Omental fat pad (tissue), 4 donors: ENCODE measurements around the gene RGCC. TPM values are rescaled to one million over a fixed set of nuclear protein-coding genes. Genes with fewer than 3 reads are reported as not detected.

Source experiments
- ATAC-seq: fragments of 150-250 bp; one replicate; pipeline ENCODE4 v1.9.1; 2016; ENCODE audit warnings: mild to moderate bottlenecking, moderate library complexity; ENCODE audit not compliant: low FRiP score
- DNase-seq: peaks from one replicate; pipeline ENCODE4 v3.0.0-alpha.2; 2019; ENCODE audit warnings: low spot score
- CTCF ChIP-seq, 3 donors: fragments of 450-650 bp; IDR thresholded peaks; one replicate each; pipeline ENCODE4 v1.5.1; 2016 to 2017; ENCODE audit warnings: antibody characterized with exemption in 3 of 3, mild to moderate bottlenecking in 3 of 3, moderate library complexity in 2 of 3
- total RNA-seq, 4 donors: library from RNA; depleted of rRNA; stranded (reverse); fragments of >200 nt; gene quantifications; one replicate each; pipeline ENCODE4 v1.1.0, GENCODE V29; 2016

Gene RGCC
- total RNA-seq: 100 to 1,000 TPM; 142 to 321 (median 257) TPM

- ATAC-seq (peak; percentile 74), DNase-seq (no peak)
- no peak for TF ChIP-seq CTCF (IDR thresholded peaks at IDR 0.05)
These were observed at the start of gene RGCC for GRCh38 chr13:41456768-41457588. Gene RGCC, plus strand, starts transcription at chr13:41457550. Its CDS starts 158 bp downstream, at chr13:41457708.

GRCh38 chr13:41408121-41408520 lies 49.2 kb upstream of the RGCC start:
- DNase-seq (no peak), ATAC-seq (no peak)
- TF ChIP-seq CTCF (IDR thresholded peaks at IDR 0.05): no peak

GRCh38 chr13:41408746-41409145 lies 48.6 kb upstream of the RGCC start:
- ATAC-seq: no peak
- no peak for TF ChIP-seq CTCF (IDR thresholded peaks at IDR 0.05)
- DNase-seq: no peak

- ATAC-seq (no peak), DNase-seq (no peak)
- no peak for TF ChIP-seq CTCF (IDR thresholded peaks at IDR 0.05)
These were observed 47.7 kb upstream of the RGCC start for GRCh38 chr13:41409611-41410010.

- no peak for TF ChIP-seq CTCF (IDR thresholded peaks at IDR 0.05)
- no peak for DNase-seq
- ATAC-seq: no peak
These were observed 46.3 kb upstream of the RGCC start for GRCh38 chr13:41411060-41411459.

GRCh38 chr13:41411522-41411921 lies 45.8 kb upstream of the RGCC start:
- TF ChIP-seq CTCF (IDR thresholded peaks at IDR 0.05): no peak
- ATAC-seq (no peak), DNase-seq (no peak)

- no peak for TF ChIP-seq CTCF (IDR thresholded peaks at IDR 0.05)
- DNase-seq (no peak), ATAC-seq (no peak)
These were observed 43.5 kb upstream of the RGCC start for GRCh38 chr13:41413872-41414271.
